ENCODE measurements around the gene PSMB7.

- no peak for TF ChIP-seq POLR2A (IDR thresholded peaks at IDR 0.05)
- TF ChIP-seq, protein P1, sequence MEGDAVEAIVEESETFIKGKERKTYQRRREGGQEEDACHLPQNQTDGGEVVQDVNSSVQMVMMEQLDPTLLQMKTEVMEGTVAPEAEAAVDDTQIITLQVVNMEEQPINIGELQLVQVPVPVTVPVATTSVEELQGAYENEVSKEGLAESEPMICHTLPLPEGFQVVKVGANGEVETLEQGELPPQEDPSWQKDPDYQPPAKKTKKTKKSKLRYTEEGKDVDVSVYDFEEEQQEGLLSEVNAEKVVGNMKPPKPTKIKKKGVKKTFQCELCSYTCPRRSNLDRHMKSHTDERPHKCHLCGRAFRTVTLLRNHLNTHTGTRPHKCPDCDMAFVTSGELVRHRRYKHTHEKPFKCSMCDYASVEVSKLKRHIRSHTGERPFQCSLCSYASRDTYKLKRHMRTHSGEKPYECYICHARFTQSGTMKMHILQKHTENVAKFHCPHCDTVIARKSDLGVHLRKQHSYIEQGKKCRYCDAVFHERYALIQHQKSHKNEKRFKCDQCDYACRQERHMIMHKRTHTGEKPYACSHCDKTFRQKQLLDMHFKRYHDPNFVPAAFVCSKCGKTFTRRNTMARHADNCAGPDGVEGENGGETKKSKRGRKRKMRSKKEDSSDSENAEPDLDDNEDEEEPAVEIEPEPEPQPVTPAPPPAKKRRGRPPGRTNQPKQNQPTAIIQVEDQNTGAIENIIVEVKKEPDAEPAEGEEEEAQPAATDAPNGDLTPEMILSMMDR (IDR thresholded peaks at IDR 0.05), result no peak
Observed at GRCh38 chr9:124350494-124351263, 64.6 kb downstream of the PSMB7 start.
